Measurements from ENCODE around the gene SLC2A13.

SLC2A13 gene

DNA sequence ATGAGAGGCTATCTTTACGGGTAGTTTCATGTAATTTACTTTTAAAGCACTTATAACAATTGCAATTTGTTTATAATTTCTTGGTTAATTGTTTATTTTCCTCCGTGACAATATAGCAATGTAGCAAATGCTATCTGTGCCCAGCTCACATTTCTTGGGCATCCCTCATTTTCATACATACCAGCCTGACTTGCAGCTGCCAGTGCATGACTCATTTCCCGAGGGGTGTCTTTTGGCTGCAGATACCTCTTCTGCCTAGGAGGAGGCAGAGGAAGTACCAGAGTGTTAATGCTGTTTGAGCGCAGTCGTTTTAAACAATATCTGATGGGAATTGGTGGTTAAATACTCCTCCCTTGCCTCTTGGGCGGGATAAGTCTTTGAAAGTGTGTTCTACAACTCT, 382.1 kb downstream of the SLC2A13 start:
- DNase-seq = peak; percentile 15 to 39

DNA sequence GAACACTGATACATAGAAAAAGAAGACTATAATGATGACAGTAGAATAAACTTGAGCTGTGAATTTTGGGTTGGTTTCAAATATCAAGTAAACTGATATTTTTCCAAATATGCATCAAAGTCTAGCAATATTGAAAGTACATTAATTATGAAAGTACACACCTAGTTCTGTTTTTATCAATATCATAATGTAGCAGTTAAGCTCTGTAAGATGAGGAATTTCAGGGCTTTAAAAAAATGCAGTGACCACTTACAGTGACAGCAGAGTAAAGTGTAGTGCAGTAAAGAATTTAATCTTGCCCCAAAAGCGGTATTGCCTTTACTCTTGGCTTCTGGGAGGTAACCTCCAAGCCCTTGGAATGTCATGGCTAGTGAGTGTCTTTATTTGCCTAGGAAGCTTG, 383.4 kb downstream of the SLC2A13 start:
- no peak for DNase-seq

DNA sequence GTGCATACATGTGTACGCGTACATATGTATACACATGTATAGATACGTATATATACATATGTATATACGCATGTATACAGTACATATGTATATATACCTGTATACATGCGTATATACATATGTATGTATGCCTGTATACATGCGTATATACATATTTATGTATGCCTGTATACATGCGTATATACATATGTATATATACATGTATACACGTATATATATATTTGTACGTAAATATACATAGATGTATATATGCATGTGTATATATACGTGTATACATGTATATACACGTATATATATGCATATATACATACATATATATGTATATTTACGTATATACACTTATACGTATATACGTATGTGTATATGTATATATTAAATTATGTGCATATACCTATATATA, 392.3 kb downstream of the SLC2A13 start:
- DNase-seq = no peak

DNA sequence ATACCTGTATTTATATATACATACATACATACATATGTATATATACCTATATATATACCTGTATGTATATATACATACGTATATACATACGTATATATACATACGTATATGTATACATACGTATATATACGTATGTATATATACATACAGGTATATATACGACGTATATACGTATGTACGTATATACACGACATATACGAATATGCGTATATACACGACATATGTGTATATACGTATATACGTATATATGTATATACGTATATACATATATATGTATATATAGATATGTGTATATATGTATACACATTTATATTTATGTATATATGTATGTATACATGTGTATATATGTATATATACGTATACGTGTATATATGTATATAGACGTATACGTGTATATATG, 393.5 kb downstream of the SLC2A13 start:
- no peak for DNase-seq
